HepG2 (cell line): ENCODE data around the gene MAPK11.

Experiments
- CREB1 ChIP-seq, 2 experiments: fragments of 450-650 bp in 1 of 2; IDR thresholded peaks; 2 replicates each; pipeline ENCODE4 v1.6.1; 2016 to 2017; ENCODE audit warnings: control low read depth in 1 of 2, mild to moderate bottlenecking in 1 of 2, missing compliant biosample characterization in 1 of 2, missing genetic modification characterization in 1 of 2
- ELK4 ChIP-seq: sonication (generic); formaldehyde crosslinking; IDR thresholded peaks from 2 replicates; pipeline ENCODE4 v1.9.0; 2021; ENCODE audit warnings: missing genetic modification reagents, borderline replicate concordance
- ISX ChIP-seq: sonication (generic); formaldehyde crosslinking; conservative IDR thresholded peaks from 2 replicates; pipeline ENCODE4 v1.5.0; 2020; ENCODE audit warnings: missing genetic modification reagents
- MEF2D ChIP-seq: sonication (generic); formaldehyde crosslinking; IDR thresholded peaks from 2 replicates; pipeline ENCODE4 v1.5.1; 2020; ENCODE audit warnings: mild to moderate bottlenecking, missing genetic modification reagents
- MTA1 ChIP-seq: sonication (generic); formaldehyde crosslinking; IDR thresholded peaks from 2 replicates; pipeline ENCODE4 v1.4.0; 2020; ENCODE audit warnings: missing genetic modification reagents, mild to moderate bottlenecking, borderline replicate concordance
- POLR2AphosphoS5 ChIP-seq: IDR thresholded peaks from 2 replicates; pipeline ENCODE4 v1.6.1; 2012; ENCODE audit warnings: low read depth, low read length
- RAD21 ChIP-seq: fragments of 450-650 bp; formaldehyde crosslinking; IDR thresholded peaks from 2 replicates; pipeline ENCODE4 v1.5.0; 2020; ENCODE audit warnings: mild to moderate bottlenecking
- YY1 ChIP-seq: IDR thresholded peaks from 2 replicates; pipeline ENCODE4 v1.6.1; 2011; ENCODE audit warnings: low read length, low read depth, moderate library complexity, mild to moderate bottlenecking; ENCODE audit not compliant: insufficient read depth, insufficient replicate concordance
- TF ChIP-seq, protein P1 (sequence below): sonication (generic); formaldehyde crosslinking; IDR thresholded peaks from 2 replicates; pipeline ENCODE4 v1.5.1; 2020; ENCODE audit warnings: mild to moderate bottlenecking, missing genetic modification reagents, moderate library complexity
- TF ChIP-seq, protein P2 (sequence below): sonication (generic); formaldehyde crosslinking; IDR thresholded peaks from 2 replicates; pipeline ENCODE4 v1.5.0; 2020; ENCODE audit warnings: mild to moderate bottlenecking, missing genetic modification reagents, moderate library complexity

- TF ChIP-seq, protein P1, sequence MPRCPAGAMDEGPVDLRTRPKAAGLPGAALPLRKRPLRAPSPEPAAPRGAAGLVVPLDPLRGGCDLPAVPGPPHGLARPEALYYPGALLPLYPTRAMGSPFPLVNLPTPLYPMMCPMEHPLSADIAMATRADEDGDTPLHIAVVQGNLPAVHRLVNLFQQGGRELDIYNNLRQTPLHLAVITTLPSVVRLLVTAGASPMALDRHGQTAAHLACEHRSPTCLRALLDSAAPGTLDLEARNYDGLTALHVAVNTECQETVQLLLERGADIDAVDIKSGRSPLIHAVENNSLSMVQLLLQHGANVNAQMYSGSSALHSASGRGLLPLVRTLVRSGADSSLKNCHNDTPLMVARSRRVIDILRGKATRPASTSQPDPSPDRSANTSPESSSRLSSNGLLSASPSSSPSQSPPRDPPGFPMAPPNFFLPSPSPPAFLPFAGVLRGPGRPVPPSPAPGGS (CRISPR knock-in tag), result no peak
- TF ChIP-seq, protein P2, sequence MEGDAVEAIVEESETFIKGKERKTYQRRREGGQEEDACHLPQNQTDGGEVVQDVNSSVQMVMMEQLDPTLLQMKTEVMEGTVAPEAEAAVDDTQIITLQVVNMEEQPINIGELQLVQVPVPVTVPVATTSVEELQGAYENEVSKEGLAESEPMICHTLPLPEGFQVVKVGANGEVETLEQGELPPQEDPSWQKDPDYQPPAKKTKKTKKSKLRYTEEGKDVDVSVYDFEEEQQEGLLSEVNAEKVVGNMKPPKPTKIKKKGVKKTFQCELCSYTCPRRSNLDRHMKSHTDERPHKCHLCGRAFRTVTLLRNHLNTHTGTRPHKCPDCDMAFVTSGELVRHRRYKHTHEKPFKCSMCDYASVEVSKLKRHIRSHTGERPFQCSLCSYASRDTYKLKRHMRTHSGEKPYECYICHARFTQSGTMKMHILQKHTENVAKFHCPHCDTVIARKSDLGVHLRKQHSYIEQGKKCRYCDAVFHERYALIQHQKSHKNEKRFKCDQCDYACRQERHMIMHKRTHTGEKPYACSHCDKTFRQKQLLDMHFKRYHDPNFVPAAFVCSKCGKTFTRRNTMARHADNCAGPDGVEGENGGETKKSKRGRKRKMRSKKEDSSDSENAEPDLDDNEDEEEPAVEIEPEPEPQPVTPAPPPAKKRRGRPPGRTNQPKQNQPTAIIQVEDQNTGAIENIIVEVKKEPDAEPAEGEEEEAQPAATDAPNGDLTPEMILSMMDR (CRISPR knock-in tag), result no peak
- no peak for TF ChIP-seq ELK4
- TF ChIP-seq CREB1 (IDR thresholded peaks at IDR 0.05), result no peak
- TF ChIP-seq CREB1 (CRISPR knock-in tag; IDR thresholded peaks at IDR 0.05), result no peak
- TF ChIP-seq RAD21 (CRISPR knock-in tag), result no peak
- TF ChIP-seq POLR2AphosphoS5, result no peak
- no peak for TF ChIP-seq YY1
- no peak for TF ChIP-seq ISX (CRISPR knock-in tag)
- no peak for TF ChIP-seq MTA1 (CRISPR knock-in tag)
- TF ChIP-seq MEF2D (CRISPR knock-in tag), result no peak
Observed at GRCh38 chr22:50318698-50319411, 48.7 kb upstream of the MAPK11 start.
